ENCODE data around the gene SLC38A3.

GRCh38 chr3:50249457-50249856, 44.4 kb downstream of the SLC38A3 start:
- TF ChIP-seq CTCF (IDR thresholded peaks at IDR 0.05) (no peak), POLR2A (IDR thresholded peaks at IDR 0.05) (no peak)
